ENCODE results near the gene PARM1.

PARM1 gene

DNA sequence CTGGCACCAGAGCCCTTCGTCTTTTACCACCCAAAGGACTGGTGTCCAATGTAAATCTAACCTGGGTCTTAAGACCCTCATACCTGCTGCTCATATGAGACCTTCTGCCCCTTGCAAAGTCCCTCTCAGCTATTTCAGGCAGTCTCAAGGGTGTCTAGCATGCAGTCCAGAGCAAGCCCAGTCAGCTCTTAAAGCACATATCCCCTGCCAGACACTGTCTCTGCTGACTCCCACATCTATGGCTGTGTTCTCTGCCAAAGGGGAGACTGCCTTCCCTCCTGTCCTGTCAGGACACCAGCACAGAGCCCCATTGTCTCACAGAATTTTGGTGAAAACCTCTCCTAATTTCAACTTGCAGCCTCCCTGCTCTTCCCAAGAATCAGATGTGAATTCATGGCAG, 118.5 kb downstream of the PARM1 start:
- no peaks in the 10 kb centered on the region for H3K27me3 ChIP-seq (replicated peaks; ENCODE audit: control insufficient read depth, insufficient read depth, low read length)
- H3K4me3 ChIP-seq (replicated peaks; ENCODE audit: low read depth, low read length), result no peak overlapping the region
- no peak for TF ChIP-seq CTCF (IDR thresholded peaks at IDR 0.05; ENCODE audit: insufficient read depth, low read length, poor library complexity, severe bottlenecking)
- H3K36me3 ChIP-seq (ENCODE audit: control insufficient read depth, insufficient read depth, low read length), result no peaks in the 10 kb centered on the region; the same call in none of the 2 replicates
- DNase-seq (ENCODE audit: extremely low read depth, insufficient read length), result no peak

DNA sequence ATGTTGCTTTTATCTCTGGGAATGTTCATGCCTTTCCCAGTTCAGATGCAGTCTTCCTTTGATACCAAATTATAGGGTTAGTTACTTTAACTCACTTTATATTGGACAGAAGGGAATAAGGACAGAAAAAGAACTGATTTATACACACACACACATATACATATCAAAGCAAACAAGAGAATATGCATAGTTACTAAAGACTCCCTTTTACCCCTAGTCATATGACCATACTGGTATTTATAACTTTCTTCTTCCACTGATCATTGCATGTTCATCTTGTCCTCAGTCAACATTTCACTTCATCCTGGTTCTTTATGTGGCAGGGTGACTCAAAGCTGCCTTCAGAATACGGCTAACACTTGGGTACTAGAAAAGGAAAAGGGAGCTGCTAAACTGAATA, 120.4 kb downstream of the PARM1 start:
- no peak for DNase-seq (ENCODE audit: extremely low read depth, insufficient read length)
- TF ChIP-seq CTCF (IDR thresholded peaks at IDR 0.05; ENCODE audit: insufficient read depth, low read length, poor library complexity, severe bottlenecking), result no peak
- Histone ChIP-seq H3K4me3 (replicated peaks; ENCODE audit: low read depth, low read length) (no peak overlapping the region), H3K27me3 (replicated peaks; ENCODE audit: control insufficient read depth, insufficient read depth, low read length) (no peaks in the 10 kb centered on the region), H3K36me3 (ENCODE audit: control insufficient read depth, insufficient read depth, low read length) (no peaks in the 10 kb centered on the region; the same call in 1 of the 2 replicates)

- Histone ChIP-seq H3K27me3 (replicated peaks; ENCODE audit: control insufficient read depth, insufficient read depth, low read length) (no peaks in the 10 kb centered on the region), H3K36me3 (ENCODE audit: control insufficient read depth, insufficient read depth, low read length) (no peaks in the 10 kb centered on the region; the same call in 1 of the 2 replicates), H3K4me3 (replicated peaks; ENCODE audit: low read depth, low read length) (no peak overlapping the region)
- no peak for TF ChIP-seq CTCF (IDR thresholded peaks at IDR 0.05; ENCODE audit: insufficient read depth, low read length, poor library complexity, severe bottlenecking)
- DNase-seq (ENCODE audit: extremely low read depth, insufficient read length), result no peak
Measured at GRCh38 chr4:75054078-75054477, 121.2 kb downstream of the PARM1 start.

GRCh38 chr4:75056277-75056676, 123.4 kb downstream of the PARM1 start:
- Histone ChIP-seq H3K4me3 (replicated peaks; ENCODE audit: low read depth, low read length) (no peak overlapping the region), H3K36me3 (ENCODE audit: control insufficient read depth, insufficient read depth, low read length) (no peaks in the 10 kb centered on the region), H3K27me3 (replicated peaks; ENCODE audit: control insufficient read depth, insufficient read depth, low read length) (no peaks in the 10 kb centered on the region)
- DNase-seq (ENCODE audit: extremely low read depth, insufficient read length), result no peak
- no peak for TF ChIP-seq CTCF (IDR thresholded peaks at IDR 0.05; ENCODE audit: insufficient read depth, low read length, poor library complexity, severe bottlenecking)

GRCh38 chr4:75057369-75057768, 124.5 kb downstream of the PARM1 start:
- Histone ChIP-seq H3K27me3 (replicated peaks; ENCODE audit: control insufficient read depth, insufficient read depth, low read length) (no peaks in the 10 kb centered on the region), H3K36me3 (ENCODE audit: control insufficient read depth, insufficient read depth, low read length) (no peaks in the 10 kb centered on the region), H3K4me3 (replicated peaks; ENCODE audit: low read depth, low read length) (no peak overlapping the region)
- TF ChIP-seq CTCF (IDR thresholded peaks at IDR 0.05; ENCODE audit: insufficient read depth, low read length, poor library complexity, severe bottlenecking), result no peak
- no peak for DNase-seq (ENCODE audit: extremely low read depth, insufficient read length)

- H3K27me3 ChIP-seq (replicated peaks; ENCODE audit: control insufficient read depth, insufficient read depth, low read length), result no peaks in the 10 kb centered on the region
- TF ChIP-seq CTCF (IDR thresholded peaks at IDR 0.05; ENCODE audit: insufficient read depth, low read length, poor library complexity, severe bottlenecking), result no peak
- DNase-seq (ENCODE audit: extremely low read depth, insufficient read length), result no peak
- no peak overlapping the region for H3K4me3 ChIP-seq (replicated peaks; ENCODE audit: low read depth, low read length)
- no peaks in the 10 kb centered on the region for H3K36me3 ChIP-seq (ENCODE audit: control insufficient read depth, insufficient read depth, low read length)
Measured at GRCh38 chr4:75058486-75058885, 125.6 kb downstream of the PARM1 start.
